ENCODE data around the gene HNMT.

Gene HNMT

DNA sequence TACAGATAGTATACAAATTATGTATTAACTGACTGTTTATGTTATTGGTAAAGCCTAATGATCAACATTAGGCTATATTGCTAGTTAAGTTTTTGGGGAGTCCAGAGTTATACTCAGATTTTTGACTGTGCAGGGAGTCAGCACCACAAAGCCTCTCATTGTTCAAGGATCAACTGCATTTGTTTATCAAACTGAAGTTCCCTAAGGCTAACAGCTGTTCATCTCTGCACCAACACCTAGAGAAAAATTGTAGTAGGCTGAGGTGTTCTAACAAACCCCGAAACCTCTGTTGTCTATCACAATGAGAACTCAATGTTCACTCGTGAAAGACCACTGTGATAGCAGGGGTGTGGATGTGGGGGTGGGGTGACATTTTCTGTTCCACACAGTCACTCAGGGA is 97.7 kb downstream of the HNMT start:
- DNase-seq (ENCODE audit: low read depth in 1 of 2, low spot score in 1 of 2): no peak
- TF ChIP-seq REST (IDR thresholded peaks at IDR 0.05; ENCODE audit: insufficient replicate concordance, low read depth) (no peak), POLR2AphosphoS5 (IDR thresholded peaks at IDR 0.05; ENCODE audit: low read depth) (no peak)
- TF ChIP-seq, protein P1, sequence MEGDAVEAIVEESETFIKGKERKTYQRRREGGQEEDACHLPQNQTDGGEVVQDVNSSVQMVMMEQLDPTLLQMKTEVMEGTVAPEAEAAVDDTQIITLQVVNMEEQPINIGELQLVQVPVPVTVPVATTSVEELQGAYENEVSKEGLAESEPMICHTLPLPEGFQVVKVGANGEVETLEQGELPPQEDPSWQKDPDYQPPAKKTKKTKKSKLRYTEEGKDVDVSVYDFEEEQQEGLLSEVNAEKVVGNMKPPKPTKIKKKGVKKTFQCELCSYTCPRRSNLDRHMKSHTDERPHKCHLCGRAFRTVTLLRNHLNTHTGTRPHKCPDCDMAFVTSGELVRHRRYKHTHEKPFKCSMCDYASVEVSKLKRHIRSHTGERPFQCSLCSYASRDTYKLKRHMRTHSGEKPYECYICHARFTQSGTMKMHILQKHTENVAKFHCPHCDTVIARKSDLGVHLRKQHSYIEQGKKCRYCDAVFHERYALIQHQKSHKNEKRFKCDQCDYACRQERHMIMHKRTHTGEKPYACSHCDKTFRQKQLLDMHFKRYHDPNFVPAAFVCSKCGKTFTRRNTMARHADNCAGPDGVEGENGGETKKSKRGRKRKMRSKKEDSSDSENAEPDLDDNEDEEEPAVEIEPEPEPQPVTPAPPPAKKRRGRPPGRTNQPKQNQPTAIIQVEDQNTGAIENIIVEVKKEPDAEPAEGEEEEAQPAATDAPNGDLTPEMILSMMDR (IDR thresholded peaks at IDR 0.05; ENCODE audit: insufficient read depth, low read length): no peak
- H3K27me3 ChIP-seq (ENCODE audit: insufficient read depth, poor library complexity, severe bottlenecking): no peaks in the 10 kb centered on the region
- H3K27ac ChIP-seq (replicated peaks): no peak overlapping the region
- H3K4me3 ChIP-seq (replicated peaks; ENCODE audit: insufficient read depth, low read length): no peak overlapping the region

DNA sequence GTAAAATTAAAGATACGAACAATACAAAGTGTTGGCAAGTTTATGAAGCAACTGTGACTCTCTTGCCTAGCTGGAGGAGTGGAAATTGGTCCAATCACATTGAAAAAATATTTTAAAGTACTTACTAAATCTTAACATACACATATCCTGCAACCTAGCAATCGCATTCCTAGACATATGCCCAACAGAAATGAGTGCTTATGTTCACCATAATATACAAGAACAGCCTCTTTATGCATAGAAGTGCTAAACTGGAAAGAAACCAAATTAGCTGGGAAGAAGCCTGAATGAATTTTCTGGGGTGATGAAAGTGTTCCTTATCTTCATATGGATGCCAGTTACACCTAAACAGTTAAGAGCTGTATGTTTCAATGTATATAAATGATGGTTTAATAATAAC is 98.9 kb downstream of the HNMT start:
- Histone ChIP-seq H3K27ac (replicated peaks) (no peak overlapping the region), H3K27me3 (ENCODE audit: insufficient read depth, poor library complexity, severe bottlenecking) (no peaks in the 10 kb centered on the region), H3K4me3 (replicated peaks; ENCODE audit: insufficient read depth, low read length) (no peak overlapping the region)
- DNase-seq (ENCODE audit: low read depth in 1 of 2, low spot score in 1 of 2): no peak
- TF ChIP-seq SPI1 (IDR thresholded peaks at IDR 0.05; ENCODE audit: borderline replicate concordance, low read depth) (no peak), GABPA (IDR thresholded peaks at IDR 0.05; ENCODE audit: low read depth) (no peak), POLR2AphosphoS5 (IDR thresholded peaks at IDR 0.05; ENCODE audit: low read depth) (no peak)
- TF ChIP-seq, protein P1 (IDR thresholded peaks at IDR 0.05; ENCODE audit: insufficient read depth, low read length): no peak

Measured in HL-60 (cell line).